Activated CD4-positive, alpha-beta memory T cell treated with anti-CD3 and anti-CD28 coated beads for 36 hours (primary cell): ENCODE results near the gene ARHGAP29. TPM values are rescaled to one million over a fixed set of nuclear protein-coding genes. Genes with fewer than 3 reads are reported as not detected.
A peak's percentile ranks its signal among the peaks of the same experiment; 100 is the strongest.

ENCODE experiments used
- CTCF ChIA-PET: fragments of 350-600 bp; sonication (Branson Sonifier 250); formaldehyde crosslinking; loops from one replicate; lab custom pipeline; 2021; ENCODE audit warnings: antibody characterized with exemption, inconsistent platforms; lab: Charles Lee
- POLR2A ChIA-PET: fragments of 350-600 bp; sonication (Branson Sonifier 250); formaldehyde crosslinking; loops from one replicate; lab custom pipeline; 2021; ENCODE audit warnings: antibody characterized with exemption; lab: Charles Lee
- DNase-seq: peaks from one replicate; pipeline ENCODE4 v3.0.0-alpha.2; 2020
- H3K27ac Mint-ChIP-seq: one replicate; pipeline ENCODE4 v1.8.0; 2021; ENCODE audit warnings: mixed read lengths
- H3K27me3 Mint-ChIP-seq: one replicate; pipeline ENCODE4 v1.8.0; 2021; ENCODE audit warnings: mixed read lengths
- H3K36me3 Mint-ChIP-seq: one replicate; pipeline ENCODE4 v1.8.0; 2021; ENCODE audit warnings: mixed read lengths
- H3K4me1 Mint-ChIP-seq: one replicate; pipeline ENCODE4 v1.8.0; 2021; ENCODE audit warnings: low read depth, mixed read lengths
- H3K4me3 Mint-ChIP-seq: one replicate; pipeline ENCODE4 v1.8.0; 2021; ENCODE audit warnings: mild to moderate bottlenecking, mixed read lengths
- H3K9me3 Mint-ChIP-seq: one replicate; pipeline ENCODE4 v1.8.0; 2021; ENCODE audit warnings: mixed read lengths
- intact Hi-C: fragments of 100-400 bp; cut with micrococcal nuclease; formaldehyde crosslinking; loops from one replicate; pipeline ENCODE4 v1.15.1; 2023
- total RNA-seq, 2 experiments: library from RNA; stranded (reverse); gene quantifications; one replicate each; pipeline ENCODE4 v1.2.3, GENCODE V29; 2021

ARHGAP29 gene
- total RNA-seq, 2 experiments from 2014 or later: 0.31 to 0.38 TPM

DNA sequence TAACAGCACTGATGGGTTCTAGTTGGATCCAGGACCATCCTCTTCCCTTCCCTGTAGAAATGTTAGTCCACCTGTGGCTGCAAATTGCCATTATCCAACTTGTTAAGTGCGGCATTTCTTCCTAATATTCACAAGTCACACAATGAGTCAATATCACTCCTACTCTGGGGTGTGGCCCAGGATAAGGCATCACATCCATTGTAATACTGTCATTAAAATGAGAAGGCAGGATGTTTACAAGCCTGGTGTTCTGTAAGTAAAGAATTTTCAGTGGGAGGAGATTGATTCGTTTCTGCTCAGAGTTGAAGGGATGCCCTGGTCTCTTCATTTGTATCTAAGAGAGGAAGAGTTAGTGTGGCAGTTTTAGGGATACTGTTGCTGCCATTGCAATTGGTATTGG lies 18.1 kb upstream of the ARHGAP29 start:
- no peaks in the 10 kb centered on the region for H3K9me3 Mint-ChIP-seq
- no peaks in the 10 kb centered on the region for H3K4me1 Mint-ChIP-seq
- H3K27me3 Mint-ChIP-seq: peaks cover 15% of the 10 kb centered on the region
- CTCF ChIA-PET: no interaction called here
- H3K27ac Mint-ChIP-seq: no peak overlapping the region
- H3K36me3 Mint-ChIP-seq: no peaks in the 10 kb centered on the region
- intact Hi-C loops: no loop called here
- DNase-seq: no peak
- H3K4me3 Mint-ChIP-seq: no peak overlapping the region
- POLR2A ChIA-PET: no interaction called here

DNA sequence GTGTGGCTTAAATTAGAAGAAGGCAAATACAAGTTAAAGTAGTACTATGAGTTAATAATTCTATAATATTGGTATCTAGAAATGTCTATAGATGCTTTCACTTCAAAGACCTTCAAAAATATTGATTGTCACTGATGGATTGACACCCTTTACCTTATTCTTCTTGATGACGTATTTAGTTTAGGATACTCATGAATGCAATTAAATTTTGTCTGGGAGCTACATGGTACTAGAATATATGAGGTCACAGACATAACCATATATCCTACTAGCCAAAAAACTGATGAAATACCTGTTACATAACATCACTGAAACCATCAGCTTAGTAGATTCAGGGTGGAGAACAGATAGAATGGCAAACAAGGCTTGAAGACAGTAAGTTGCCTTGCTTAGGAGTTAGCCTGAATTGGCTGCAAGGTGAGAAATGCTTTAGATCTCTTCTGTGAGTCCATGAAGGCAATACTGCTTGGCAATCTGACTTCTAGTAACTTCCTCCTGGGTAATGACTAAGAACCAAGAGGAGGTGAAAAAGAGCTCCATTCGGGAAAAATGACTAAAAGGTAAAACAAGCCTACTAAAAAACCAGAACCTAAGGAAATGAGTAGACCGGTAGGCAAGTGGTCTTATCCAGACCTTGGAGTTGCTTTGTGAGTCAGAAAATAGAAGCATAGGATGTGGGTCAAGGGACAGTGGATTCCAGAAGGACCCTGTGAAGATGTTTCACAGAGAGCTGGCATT lies 16.9 kb upstream of the ARHGAP29 start:
- no peak overlapping the region for H3K27ac Mint-ChIP-seq
- H3K36me3 Mint-ChIP-seq: no peaks in the 10 kb centered on the region
- no peak overlapping the region for H3K4me3 Mint-ChIP-seq
- peaks cover 14% of the 10 kb centered on the region for H3K27me3 Mint-ChIP-seq
- H3K4me1 Mint-ChIP-seq: no peaks in the 10 kb centered on the region
- DNase-seq: no peak
- no peaks in the 10 kb centered on the region for H3K9me3 Mint-ChIP-seq
- intact Hi-C loops: no loop called here
- ChIA-PET CTCF (no interaction called here), POLR2A (no interaction called here)

DNA sequence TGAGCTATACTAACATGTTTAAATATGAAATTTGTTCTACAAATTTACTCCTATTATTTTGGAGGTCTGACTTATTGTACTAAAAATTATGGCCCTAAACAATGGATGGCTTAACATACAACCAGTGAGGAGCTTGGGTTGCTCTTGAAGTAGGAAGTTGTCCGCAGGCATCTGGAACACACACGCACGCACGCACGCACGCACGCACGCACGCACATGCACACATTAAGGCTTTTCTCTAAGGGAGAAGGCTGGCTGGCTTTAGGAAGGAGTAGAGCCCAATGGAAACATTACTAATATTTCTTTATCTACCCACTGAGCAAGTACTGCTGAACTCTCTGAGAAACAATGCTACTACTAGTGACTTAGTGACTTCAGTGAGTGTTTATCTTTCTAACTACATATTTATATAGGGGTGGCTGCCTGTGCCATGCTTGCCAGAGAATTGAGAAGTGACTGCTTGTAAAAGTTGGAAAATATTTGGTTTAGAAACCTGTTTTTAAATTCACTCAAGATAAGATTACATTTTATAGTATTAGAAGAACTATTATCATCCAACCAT lies 16.2 kb upstream of the ARHGAP29 start:
- Mint-ChIP-seq H3K36me3 (no peaks in the 10 kb centered on the region), H3K27ac (no peak overlapping the region), H3K4me1 (no peaks in the 10 kb centered on the region), H3K4me3 (no peak overlapping the region), H3K27me3 (peaks cover 17% of the 10 kb centered on the region), H3K9me3 (no peaks in the 10 kb centered on the region)
- ChIA-PET POLR2A (no interaction called here), CTCF (no interaction called here)
- intact Hi-C loops: no loop called here
- no peak for DNase-seq

DNA sequence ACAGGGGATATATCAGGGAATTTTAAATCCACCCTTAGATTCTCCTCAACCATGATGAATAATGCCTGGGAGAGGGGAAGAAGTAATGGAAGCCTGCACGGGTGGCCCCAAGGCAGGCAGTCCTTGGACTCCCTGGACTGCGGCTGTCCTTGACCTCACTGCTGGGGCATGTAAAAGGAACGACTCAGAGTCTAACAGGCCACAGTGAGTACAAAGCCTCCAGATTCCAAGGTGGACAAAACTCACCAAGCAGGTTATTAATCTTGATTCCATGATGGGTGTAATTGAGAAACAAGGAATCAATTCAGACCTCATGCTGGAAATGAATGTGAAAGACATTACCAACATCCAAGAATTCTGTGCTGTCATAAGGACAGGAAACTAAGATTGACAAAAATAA lies 13.0 kb upstream of the ARHGAP29 start:
- Mint-ChIP-seq H3K9me3 (no peaks in the 10 kb centered on the region), H3K4me3 (no peak overlapping the region), H3K27me3 (peaks cover 33% of the 10 kb centered on the region), H3K36me3 (no peaks in the 10 kb centered on the region), H3K4me1 (peaks cover 10% of the 10 kb centered on the region), H3K27ac (no peak overlapping the region)
- intact Hi-C loops: no loop called here
- CTCF ChIA-PET: no interaction called here
- POLR2A ChIA-PET: no interaction called here
- no peak for DNase-seq

DNA sequence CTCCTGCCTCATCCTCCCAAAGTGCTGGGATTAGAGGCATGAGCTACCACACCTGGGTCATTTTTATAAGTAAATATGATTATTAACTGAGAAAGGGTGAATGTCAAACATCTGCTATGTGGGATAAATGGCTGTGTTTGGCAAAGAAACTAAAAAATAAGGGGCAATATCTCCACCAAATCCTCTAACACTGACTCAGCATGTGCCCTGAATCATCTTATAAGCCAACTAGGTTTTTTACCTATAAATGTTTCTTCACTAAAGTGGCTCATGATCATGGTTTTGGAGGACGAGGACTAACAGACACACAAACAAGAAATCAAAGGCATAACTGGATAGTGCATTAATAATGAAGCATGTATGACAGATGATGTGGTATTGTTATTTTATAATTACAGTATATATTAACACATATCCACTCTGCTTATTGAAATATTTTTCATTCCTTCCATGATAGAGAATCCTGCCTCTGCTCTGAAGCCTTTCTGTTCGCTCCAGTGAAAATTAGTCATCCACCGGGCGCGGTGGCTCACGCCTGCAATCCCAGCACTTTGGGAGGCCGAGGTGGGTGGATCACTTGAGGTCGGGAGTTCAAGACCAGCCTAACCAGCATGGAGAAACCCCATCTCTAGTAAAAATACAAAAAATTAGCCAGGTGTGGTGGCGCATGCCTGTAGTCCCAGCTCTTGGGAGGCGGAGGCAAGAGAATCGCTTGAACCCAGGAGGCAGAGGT lies 11.7 kb upstream of the ARHGAP29 start:
- ChIA-PET POLR2A (no interaction called here), CTCF (interaction anchor here (1.2 kb wide), 1 partner anchor 207 kb away, joined by 3 read pairs; no protein-coding TSS in a partner anchor)
- no peak for DNase-seq
- peaks cover 36% of the 10 kb centered on the region for H3K27me3 Mint-ChIP-seq
- no peak overlapping the region for H3K4me3 Mint-ChIP-seq
- H3K4me1 Mint-ChIP-seq: peaks cover 10% of the 10 kb centered on the region
- no peak overlapping the region for H3K27ac Mint-ChIP-seq
- no peaks in the 10 kb centered on the region for H3K36me3 Mint-ChIP-seq
- no peaks in the 10 kb centered on the region for H3K9me3 Mint-ChIP-seq
- intact Hi-C loops: loop anchor here (10.0 kb wide), 2 partner anchors 214 to 216 kb away; no protein-coding TSS in a partner anchor

DNA sequence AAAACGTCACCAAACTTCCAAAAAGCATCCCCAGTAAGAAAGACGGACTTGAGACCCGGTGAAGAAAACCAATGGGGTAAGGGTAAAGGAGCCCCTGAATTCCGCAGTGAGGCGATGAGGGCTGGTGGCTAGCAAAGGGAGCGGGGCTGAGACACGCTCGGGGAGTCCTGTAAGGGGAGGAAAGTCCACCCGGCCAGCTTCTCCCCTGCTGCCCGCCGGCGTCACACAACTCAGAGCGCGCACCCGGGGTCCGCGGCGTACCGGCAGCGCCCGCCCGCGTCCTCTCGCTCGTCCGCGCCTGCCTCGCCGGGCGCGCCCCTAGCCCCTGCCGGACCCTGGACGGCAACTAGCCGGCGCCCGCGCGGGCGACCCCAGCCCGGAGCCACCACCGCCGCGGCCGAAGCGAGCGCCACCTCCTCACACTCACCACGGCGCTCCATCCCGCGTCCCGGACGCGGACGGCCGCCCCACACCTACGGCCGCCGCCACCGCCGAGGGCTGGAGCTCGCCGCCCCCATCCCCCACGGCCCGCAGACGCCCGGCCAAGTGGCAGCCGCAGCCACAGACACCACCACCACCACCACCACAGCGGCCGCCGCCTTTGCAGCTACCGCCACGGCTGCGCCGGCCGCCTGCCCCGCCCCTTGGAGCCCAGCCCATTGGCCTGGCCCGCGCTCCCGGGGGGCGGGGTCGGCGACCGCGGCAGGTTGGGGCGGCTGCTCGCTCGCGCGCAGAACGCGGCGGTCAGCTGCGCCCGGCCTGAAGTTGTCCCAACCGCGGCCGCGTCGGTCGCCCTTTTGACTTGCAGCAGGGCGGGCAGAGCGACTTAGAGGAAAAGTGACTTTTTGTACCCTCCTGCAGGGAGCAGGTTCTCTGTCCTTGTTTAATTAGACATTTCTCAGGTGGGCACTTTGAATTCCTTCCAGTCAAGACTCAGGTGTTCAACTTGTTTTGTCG lies 10.0 kb upstream of the ARHGAP29 start:
- no peak overlapping the region for H3K27ac Mint-ChIP-seq

DNA sequence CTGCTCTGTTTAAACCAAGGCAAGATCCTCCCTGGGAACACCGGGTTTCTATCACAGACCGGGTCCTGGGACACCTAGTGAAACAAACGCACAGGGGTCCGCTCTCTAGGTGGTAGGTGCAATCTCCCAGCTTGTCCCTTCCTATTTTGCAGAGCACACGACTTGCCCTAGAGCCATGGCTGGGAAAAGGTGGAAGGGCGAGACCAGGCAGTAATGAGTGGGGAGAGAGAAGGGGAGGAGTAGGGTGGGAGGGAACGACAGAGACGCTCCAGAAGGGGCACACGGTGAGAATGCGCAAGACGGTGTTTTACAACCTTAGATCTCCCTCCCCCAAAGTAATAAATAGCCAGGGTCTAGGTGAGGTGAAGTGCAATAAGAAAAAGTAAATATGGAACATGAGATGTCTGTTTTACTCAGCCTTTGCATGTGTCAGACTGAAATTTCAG lies 9.3 kb upstream of the ARHGAP29 start:
- intact Hi-C loops: loop anchor here (1.0 to 10.0 kb wide), 3 partner anchors 138 to 218 kb away; no protein-coding TSS in a partner anchor
- Mint-ChIP-seq H3K27ac (no peak overlapping the region), H3K9me3 (peaks cover 15% of the 10 kb centered on the region), H3K4me1 (peaks cover 10% of the 10 kb centered on the region), H3K36me3 (peaks cover 2% of the 10 kb centered on the region), H3K27me3 (peaks cover 42% of the 10 kb centered on the region), H3K4me3 (peak overlapping the region; percentile 54)
- CTCF ChIA-PET: no interaction called here
- POLR2A ChIA-PET: no interaction called here
- no peak for DNase-seq

More for the DNA sequence above, 10.0 kb upstream of the ARHGAP29 start:
- peak; percentile 36 for DNase-seq
- CTCF ChIA-PET: no interaction called here
- Mint-ChIP-seq H3K9me3 (peaks cover 11% of the 10 kb centered on the region), H3K27me3 (peaks cover 41% of the 10 kb centered on the region), H3K36me3 (peaks cover 2% of the 10 kb centered on the region), H3K4me1 (peaks cover 10% of the 10 kb centered on the region), H3K4me3 (peak overlapping the region; percentile 73)
- intact Hi-C loops: loop anchor here (1.0 to 10.0 kb wide), 3 partner anchors 137 to 217 kb away; no protein-coding TSS in a partner anchor
- POLR2A ChIA-PET: no interaction called here

DNA sequence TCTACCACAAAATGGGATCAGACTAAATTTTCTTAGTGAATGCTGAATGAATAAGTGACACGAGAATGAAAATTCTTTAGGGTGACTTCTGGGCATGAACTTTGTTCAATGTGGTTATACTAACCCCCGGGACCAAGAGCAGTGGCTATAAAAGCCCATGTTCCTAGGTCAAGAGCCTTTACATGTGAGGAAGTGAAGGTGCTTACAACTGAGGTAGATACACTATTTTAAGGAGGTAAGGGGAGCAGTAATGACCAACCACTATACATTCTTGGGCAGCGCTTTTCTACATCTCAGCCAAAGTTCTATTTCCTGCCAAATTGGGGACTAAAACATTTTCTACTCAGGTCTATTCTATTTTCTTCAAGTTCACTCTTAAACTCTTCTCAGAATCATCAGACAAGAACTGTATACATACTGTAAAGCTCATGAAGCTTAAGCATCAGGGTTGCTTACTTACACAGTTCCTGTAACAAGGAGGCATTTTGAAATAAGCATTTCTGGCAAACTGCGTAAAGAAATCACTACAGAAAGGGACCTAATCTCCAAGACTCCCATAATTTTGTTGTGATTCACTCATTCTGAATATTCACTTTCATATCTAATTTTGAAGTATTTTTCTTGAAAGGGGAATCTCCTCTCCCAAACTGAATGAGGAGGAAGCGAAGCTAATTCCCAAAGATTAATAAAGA lies 8.5 kb upstream of the ARHGAP29 start:
- DNase-seq: no peak
- H3K9me3 Mint-ChIP-seq: peaks cover 16% of the 10 kb centered on the region
- POLR2A ChIA-PET: no interaction called here
- H3K27ac Mint-ChIP-seq: no peak overlapping the region
- intact Hi-C loops: loop anchor here (10.0 kb wide), 2 partner anchors 211 to 219 kb away; no protein-coding TSS in a partner anchor
- peaks cover 2% of the 10 kb centered on the region for H3K36me3 Mint-ChIP-seq
- H3K27me3 Mint-ChIP-seq: peaks cover 42% of the 10 kb centered on the region
- CTCF ChIA-PET: no interaction called here
- H3K4me3 Mint-ChIP-seq: no peak overlapping the region
- peaks cover 10% of the 10 kb centered on the region for H3K4me1 Mint-ChIP-seq

DNA sequence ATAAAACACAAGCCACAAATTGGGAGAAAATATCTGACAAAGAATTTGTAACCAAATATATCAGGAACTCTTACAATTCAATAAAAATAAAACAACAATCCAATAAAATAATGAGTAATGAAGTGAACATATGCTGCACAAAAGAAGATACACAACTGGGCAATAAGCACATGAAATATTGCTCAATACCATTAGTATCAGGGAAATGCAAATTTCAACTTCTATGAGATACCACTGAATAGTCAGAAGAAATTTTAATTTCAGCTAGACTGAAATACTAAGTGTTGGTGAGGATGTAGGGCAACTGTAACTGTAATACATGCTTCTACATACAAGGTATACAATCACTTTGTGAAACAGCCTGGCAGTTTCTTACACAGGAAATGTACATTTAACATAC lies 7.4 kb upstream of the ARHGAP29 start:
- POLR2A ChIA-PET: no interaction called here
- Mint-ChIP-seq H3K4me3 (no peak overlapping the region), H3K27ac (no peak overlapping the region), H3K36me3 (peaks cover 2% of the 10 kb centered on the region), H3K27me3 (peaks cover 47% of the 10 kb centered on the region), H3K9me3 (peaks cover 16% of the 10 kb centered on the region), H3K4me1 (peaks cover 10% of the 10 kb centered on the region)
- CTCF ChIA-PET: no interaction called here
- intact Hi-C loops: loop anchor here (10.0 kb wide), 2 partner anchors 210 to 220 kb away; no protein-coding TSS in a partner anchor
- DNase-seq: no peak

DNA sequence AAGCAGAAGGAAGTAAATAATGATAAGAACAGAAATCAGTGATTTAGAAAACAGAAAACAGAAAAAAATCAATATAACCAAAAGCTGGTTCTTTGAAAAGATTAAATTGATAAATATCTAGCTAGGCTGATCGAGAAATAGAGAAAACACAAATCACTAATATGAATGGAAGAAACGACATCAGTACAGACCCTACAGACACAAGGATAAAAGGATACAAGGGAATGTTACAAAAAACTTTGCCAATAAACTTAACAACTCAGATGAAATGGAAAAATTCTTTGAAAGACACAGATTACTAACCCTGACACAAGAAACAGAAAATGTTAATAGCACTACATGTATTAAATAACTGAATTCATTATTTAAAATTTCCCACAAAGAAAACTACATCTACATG lies 6.3 kb upstream of the ARHGAP29 start:
- Mint-ChIP-seq H3K27me3 (peaks cover 54% of the 10 kb centered on the region), H3K36me3 (peaks cover 2% of the 10 kb centered on the region), H3K9me3 (peaks cover 16% of the 10 kb centered on the region), H3K27ac (no peak overlapping the region), H3K4me1 (peaks cover 10% of the 10 kb centered on the region), H3K4me3 (no peak overlapping the region)
- CTCF ChIA-PET: no interaction called here
- no peak for DNase-seq
- POLR2A ChIA-PET: no interaction called here
- intact Hi-C loops: loop anchor here (10.0 kb wide), 2 partner anchors 209 to 221 kb away; no protein-coding TSS in a partner anchor

DNA sequence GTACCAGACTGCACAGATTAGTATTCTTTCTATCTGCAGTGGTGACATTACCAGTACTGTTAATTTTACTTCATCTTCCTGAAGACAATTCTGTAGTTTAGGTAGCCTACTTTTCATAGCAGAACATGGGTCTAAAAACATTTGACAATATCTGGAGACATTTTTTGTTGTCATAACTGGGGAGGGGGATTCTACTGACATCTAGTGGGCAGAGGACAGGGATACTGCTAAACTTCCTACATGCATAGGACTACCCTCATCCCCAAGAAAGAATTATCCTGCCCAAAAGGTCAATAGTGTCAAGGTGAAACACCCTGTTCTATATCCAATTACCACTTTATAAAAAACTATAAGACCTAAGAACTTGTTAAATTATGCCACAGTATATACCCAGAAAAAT lies 3.4 kb upstream of the ARHGAP29 start:
- peaks cover 9% of the 10 kb centered on the region for H3K4me1 Mint-ChIP-seq
- no peak overlapping the region for H3K4me3 Mint-ChIP-seq
- ChIA-PET POLR2A (no interaction called here), CTCF (no interaction called here)
- H3K27ac Mint-ChIP-seq: no peak overlapping the region
- intact Hi-C loops: loop anchor here (10.0 kb wide), 2 partner anchors 206 to 224 kb away; no protein-coding TSS in a partner anchor
- H3K27me3 Mint-ChIP-seq: peaks cover 61% of the 10 kb centered on the region
- no peak for DNase-seq
- H3K9me3 Mint-ChIP-seq: peaks cover 16% of the 10 kb centered on the region
- peaks cover 2% of the 10 kb centered on the region for H3K36me3 Mint-ChIP-seq
